HG02943 (cell line): ENCODE measurements around the gene NQO2.
A peak's percentile ranks its signal among the peaks of the same experiment; 100 is the strongest.

Experiments
- ATAC-seq: cut with Tn5 transposase; IDR thresholded peaks from one replicate; pipeline ENCODE4 v1.9.1; 2021; ENCODE audit warnings: mild to moderate bottlenecking, low read depth, moderate library complexity; ENCODE audit not compliant: unreplicated experiment

Gene NQO2

DNA sequence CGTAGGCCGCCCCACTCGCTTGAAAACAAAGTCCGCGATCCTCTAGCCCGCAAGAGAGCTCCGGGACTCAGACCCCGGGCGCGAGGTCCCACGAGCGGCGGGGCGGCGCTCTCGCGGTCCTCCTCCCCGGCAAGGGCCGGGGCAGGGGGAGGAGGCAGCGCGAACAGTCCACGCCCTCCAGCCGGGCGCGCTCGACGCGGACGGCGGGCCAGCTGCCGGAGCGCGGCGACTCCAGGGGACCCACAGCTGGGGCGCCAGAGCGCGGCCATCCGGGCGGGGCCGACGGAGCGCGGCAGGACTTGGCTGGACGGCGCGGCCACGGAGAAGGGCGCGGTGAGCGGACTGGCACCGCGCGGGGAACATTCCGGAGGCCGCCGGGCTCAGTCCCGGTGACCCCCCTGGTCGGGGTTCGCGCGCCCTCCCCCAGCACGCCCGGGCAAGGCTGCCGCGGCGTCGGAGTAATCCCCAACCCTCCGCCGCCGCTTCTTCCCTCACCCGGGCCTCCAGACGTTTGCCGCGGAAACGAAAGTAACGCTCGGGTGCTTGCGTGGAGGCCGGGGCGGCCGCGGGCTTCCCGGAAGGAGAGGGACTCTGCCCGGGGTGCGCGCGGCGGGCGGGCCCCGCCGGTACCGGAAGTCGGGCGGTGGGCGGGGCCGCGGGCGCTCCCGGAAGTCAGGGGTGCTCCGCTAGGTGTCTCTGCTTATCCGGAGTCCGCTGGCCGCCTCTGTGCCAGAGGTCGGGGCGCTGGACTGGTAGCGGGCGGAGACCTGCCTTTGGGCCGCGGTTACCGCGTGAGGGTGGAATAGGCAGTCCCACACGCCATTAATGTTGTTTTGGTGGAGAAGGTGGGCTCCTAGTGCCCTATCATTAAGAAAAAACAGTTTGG, 68.9 kb downstream of the NQO2 start, which contains the start of gene RIPK1:
TSS of gene RIPK1 (plus strand) at position 166 of the 886 bp plus-strand sequence. CDS start 8,330 bp downstream, outside the sequence.
- peak; percentile 79 for ATAC-seq
